ENCODE data around the gene RBM33. TPM values are rescaled to one million over a fixed set of nuclear protein-coding genes. Genes with fewer than 3 reads are reported as not detected.

RBM33 gene
- total RNA-seq, 1 experiment from 2014 or later = 81.8 TPM

DNA sequence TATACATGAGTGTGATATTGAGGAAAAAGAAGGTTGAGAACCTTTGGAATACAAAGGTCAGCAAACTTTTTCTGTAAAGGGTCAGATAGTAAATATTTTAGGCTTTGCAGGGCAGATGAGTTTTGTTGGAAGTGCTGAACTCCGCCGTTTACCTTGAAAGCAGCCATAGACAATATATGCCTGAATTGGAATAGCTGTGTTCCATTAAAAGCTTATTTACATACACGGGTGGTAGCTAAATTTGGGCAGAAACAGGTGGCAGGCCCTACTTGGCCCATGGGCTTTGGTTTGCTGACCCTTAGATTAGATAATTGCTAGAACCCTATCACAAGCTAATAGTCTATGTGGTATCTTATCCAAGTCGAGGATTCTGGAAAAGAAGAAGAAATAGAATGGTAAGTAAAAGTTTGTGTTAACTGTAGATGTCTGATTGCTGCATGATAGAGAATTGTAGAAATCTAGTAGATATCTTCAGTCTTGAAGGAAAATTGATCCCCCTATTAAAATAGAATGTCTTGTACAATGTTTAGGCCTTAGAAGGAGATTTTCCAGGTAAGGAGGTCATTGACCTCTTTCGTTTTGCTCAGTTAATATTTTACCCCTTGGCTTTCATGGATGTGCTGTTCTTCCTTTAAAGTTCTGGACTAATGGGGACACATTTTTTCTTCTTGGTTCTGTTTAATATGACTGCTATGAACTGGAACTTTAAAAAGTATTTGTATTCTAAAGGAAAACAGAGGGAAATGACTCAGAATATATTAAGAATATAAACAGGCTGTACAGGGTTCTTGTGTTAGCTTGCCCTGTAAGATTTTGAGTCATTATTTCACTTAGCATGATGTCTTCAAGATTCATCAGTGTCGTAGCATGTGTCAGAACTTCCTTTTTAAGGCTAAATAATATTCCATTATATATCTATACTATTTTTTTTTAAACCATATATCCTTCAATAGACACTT, 8.0 kb downstream of the RBM33 start:
- no peak overlapping the region for H3K4me3 Mint-ChIP-seq
- no peak for DNase-seq (ENCODE audit: low spot score)
- TF ChIP-seq GABPB1 (CRISPR knock-in tag; IDR thresholded peaks at IDR 0.05) = no peak
- no peak for TF ChIP-seq JAZF1 (CRISPR knock-in tag; IDR thresholded peaks at IDR 0.05)
- no peak for TF ChIP-seq SMAD3 (CRISPR knock-in tag; IDR thresholded peaks at IDR 0.05; ENCODE audit: borderline replicate concordance)
- TF ChIP-seq, protein P1, sequence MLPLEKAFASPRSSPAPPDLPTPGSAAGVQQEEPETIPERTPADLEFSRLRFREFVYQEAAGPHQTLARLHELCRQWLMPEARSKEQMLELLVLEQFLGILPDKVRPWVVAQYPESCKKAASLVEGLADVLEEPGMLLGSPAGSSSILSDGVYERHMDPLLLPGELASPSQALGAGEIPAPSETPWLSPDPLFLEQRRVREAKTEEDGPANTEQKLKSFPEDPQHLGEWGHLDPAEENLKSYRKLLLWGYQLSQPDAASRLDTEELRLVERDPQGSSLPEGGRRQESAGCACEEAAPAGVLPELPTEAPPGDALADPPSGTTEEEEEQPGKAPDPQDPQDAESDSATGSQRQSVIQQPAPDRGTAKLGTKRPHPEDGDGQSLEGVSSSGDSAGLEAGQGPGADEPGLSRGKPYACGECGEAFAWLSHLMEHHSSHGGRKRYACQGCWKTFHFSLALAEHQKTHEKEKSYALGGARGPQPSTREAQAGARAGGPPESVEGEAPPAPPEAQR (CRISPR knock-in tag; IDR thresholded peaks at IDR 0.05) = no peak
- TF ChIP-seq NR2C2 (CRISPR knock-in tag; IDR thresholded peaks at IDR 0.05) = no peak
- TF ChIP-seq, protein P2, sequence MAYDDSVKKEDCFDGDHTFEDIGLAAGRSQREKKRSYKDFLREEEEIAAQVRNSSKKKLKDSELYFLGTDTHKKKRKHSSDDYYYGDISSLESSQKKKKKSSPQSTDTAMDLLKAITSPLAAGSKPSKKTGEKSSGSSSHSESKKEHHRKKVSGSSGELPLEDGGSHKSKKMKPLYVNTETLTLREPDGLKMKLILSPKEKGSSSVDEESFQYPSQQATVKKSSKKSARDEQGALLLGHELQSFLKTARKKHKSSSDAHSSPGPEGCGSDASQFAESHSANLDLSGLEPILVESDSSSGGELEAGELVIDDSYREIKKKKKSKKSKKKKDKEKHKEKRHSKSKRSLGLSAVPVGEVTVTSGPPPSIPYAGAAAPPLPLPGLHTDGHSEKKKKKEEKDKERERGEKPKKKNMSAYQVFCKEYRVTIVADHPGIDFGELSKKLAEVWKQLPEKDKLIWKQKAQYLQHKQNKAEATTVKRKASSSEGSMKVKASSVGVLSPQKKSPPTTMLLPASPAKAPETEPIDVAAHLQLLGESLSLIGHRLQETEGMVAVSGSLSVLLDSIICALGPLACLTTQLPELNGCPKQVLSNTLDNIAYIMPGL (CRISPR knock-in tag; IDR thresholded peaks at IDR 0.05) = no peak
- TF ChIP-seq, protein P3, sequence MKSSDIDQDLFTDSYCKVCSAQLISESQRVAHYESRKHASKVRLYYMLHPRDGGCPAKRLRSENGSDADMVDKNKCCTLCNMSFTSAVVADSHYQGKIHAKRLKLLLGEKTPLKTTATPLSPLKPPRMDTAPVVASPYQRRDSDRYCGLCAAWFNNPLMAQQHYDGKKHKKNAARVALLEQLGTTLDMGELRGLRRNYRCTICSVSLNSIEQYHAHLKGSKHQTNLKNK (CRISPR knock-in tag; IDR thresholded peaks at IDR 0.05) = no peak
- TF ChIP-seq, protein P4, sequence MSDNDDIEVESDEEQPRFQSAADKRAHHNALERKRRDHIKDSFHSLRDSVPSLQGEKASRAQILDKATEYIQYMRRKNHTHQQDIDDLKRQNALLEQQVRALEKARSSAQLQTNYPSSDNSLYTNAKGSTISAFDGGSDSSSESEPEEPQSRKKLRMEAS (CRISPR knock-in tag; IDR thresholded peaks at IDR 0.05) = no peak
- TF ChIP-seq ELF4 (CRISPR knock-in tag; IDR thresholded peaks at IDR 0.05; ENCODE audit: low read depth) = no peak
- TF ChIP-seq, protein P5, sequence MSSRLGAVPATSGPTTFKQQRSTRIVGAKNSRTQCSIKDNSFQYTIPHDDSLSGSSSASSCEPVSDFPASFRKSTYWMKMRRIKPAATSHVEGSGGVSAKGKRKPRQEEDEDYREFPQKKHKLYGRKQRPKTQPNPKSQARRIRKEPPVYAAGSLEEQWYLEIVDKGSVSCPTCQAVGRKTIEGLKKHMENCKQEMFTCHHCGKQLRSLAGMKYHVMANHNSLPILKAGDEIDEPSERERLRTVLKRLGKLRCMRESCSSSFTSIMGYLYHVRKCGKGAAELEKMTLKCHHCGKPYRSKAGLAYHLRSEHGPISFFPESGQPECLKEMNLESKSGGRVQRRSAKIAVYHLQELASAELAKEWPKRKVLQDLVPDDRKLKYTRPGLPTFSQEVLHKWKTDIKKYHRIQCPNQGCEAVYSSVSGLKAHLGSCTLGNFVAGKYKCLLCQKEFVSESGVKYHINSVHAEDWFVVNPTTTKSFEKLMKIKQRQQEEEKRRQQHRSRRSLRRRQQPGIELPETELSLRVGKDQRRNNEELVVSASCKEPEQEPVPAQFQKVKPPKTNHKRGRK (CRISPR knock-in tag; IDR thresholded peaks at IDR 0.05; ENCODE audit: borderline replicate concordance) = no peak
- TF ChIP-seq, protein P6, sequence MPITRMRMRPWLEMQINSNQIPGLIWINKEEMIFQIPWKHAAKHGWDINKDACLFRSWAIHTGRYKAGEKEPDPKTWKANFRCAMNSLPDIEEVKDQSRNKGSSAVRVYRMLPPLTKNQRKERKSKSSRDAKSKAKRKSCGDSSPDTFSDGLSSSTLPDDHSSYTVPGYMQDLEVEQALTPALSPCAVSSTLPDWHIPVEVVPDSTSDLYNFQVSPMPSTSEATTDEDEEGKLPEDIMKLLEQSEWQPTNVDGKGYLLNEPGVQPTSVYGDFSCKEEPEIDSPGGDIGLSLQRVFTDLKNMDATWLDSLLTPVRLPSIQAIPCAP (CRISPR knock-in tag; IDR thresholded peaks at IDR 0.05) = no peak
- TF ChIP-seq RORB (CRISPR knock-in tag; IDR thresholded peaks at IDR 0.05) = no peak
- TF ChIP-seq ZNF317 (CRISPR knock-in tag; IDR thresholded peaks at IDR 0.05; ENCODE audit: borderline replicate concordance, low read depth) = no peak
- no peak for TF ChIP-seq SMAD4 (CRISPR knock-in tag; IDR thresholded peaks at IDR 0.05)
- no peak for TF ChIP-seq FOXP1 (CRISPR knock-in tag; IDR thresholded peaks at IDR 0.05; ENCODE audit: borderline replicate concordance)
- no peak for TF ChIP-seq ZNF416 (CRISPR knock-in tag; IDR thresholded peaks at IDR 0.05)
- no peak for TF ChIP-seq NFATC4 (CRISPR knock-in tag; IDR thresholded peaks at IDR 0.05)
- TF ChIP-seq, protein P7, sequence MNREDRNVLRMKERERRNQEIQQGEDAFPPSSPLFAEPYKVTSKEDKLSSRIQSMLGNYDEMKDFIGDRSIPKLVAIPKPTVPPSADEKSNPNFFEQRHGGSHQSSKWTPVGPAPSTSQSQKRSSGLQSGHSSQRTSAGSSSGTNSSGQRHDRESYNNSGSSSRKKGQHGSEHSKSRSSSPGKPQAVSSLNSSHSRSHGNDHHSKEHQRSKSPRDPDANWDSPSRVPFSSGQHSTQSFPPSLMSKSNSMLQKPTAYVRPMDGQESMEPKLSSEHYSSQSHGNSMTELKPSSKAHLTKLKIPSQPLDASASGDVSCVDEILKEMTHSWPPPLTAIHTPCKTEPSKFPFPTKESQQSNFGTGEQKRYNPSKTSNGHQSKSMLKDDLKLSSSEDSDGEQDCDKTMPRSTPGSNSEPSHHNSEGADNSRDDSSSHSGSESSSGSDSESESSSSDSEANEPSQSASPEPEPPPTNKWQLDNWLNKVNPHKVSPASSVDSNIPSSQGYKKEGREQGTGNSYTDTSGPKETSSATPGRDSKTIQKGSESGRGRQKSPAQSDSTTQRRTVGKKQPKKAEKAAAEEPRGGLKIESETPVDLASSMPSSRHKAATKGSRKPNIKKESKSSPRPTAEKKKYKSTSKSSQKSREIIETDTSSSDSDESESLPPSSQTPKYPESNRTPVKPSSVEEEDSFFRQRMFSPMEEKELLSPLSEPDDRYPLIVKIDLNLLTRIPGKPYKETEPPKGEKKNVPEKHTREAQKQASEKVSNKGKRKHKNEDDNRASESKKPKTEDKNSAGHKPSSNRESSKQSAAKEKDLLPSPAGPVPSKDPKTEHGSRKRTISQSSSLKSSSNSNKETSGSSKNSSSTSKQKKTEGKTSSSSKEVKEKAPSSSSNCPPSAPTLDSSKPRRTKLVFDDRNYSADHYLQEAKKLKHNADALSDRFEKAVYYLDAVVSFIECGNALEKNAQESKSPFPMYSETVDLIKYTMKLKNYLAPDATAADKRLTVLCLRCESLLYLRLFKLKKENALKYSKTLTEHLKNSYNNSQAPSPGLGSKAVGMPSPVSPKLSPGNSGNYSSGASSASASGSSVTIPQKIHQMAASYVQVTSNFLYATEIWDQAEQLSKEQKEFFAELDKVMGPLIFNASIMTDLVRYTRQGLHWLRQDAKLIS (CRISPR knock-in tag; IDR thresholded peaks at IDR 0.05; ENCODE audit: borderline replicate concordance) = no peak
- H3K9me3 Mint-ChIP-seq = peaks cover 14% of the 10 kb centered on the region
- peaks cover 14% of the 10 kb centered on the region for H3K4me1 Mint-ChIP-seq
- no peak overlapping the region for H3K27ac Mint-ChIP-seq
- no peak for ATAC-seq
- no peaks in the 10 kb centered on the region for H3K27me3 Mint-ChIP-seq (ENCODE audit: low read depth)
- ChIA-PET POLR2A (no interaction called here), CTCF (no interaction called here)
- peaks cover 21% of the 10 kb centered on the region for H3K36me3 Mint-ChIP-seq

Measured in WTC11 (cell line).